ENCODE data around the gene TSSK2. TPM values are rescaled to one million over a fixed set of nuclear protein-coding genes. Genes with fewer than 3 reads are reported as not detected.

TSSK2 gene
- polyA plus RNA-seq, 1 donor from 2014 or later = not detected

DNA sequence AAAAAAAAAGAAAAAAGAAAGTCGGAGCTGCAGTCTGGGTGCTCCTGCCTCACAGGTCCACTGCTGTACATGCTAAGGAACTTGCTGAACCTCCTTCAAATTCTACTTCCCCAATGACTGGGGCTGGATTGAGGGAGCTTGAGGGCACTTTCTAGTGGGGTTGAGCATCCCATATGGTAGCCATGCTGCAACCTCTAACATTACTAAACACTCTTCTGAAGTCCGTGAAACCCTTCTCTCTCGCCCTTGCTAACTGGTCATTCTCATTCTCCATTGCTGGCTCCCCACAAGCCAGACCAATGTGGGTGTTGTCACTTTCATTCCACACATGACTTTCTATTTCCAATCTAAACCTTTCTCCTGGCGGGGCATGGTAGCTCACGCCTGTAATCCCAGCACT is 12.1 kb downstream of the TSSK2 start:
- TF ChIP-seq MXI1 (conservative IDR thresholded peaks at IDR 0.05; ENCODE audit: poor library complexity, severe bottlenecking) (no peak), POLR2AphosphoS5 (IDR thresholded peaks at IDR 0.05) (no peak), RAD21 (conservative IDR thresholded peaks at IDR 0.05) (no peak)
- TF ChIP-seq, protein P1, sequence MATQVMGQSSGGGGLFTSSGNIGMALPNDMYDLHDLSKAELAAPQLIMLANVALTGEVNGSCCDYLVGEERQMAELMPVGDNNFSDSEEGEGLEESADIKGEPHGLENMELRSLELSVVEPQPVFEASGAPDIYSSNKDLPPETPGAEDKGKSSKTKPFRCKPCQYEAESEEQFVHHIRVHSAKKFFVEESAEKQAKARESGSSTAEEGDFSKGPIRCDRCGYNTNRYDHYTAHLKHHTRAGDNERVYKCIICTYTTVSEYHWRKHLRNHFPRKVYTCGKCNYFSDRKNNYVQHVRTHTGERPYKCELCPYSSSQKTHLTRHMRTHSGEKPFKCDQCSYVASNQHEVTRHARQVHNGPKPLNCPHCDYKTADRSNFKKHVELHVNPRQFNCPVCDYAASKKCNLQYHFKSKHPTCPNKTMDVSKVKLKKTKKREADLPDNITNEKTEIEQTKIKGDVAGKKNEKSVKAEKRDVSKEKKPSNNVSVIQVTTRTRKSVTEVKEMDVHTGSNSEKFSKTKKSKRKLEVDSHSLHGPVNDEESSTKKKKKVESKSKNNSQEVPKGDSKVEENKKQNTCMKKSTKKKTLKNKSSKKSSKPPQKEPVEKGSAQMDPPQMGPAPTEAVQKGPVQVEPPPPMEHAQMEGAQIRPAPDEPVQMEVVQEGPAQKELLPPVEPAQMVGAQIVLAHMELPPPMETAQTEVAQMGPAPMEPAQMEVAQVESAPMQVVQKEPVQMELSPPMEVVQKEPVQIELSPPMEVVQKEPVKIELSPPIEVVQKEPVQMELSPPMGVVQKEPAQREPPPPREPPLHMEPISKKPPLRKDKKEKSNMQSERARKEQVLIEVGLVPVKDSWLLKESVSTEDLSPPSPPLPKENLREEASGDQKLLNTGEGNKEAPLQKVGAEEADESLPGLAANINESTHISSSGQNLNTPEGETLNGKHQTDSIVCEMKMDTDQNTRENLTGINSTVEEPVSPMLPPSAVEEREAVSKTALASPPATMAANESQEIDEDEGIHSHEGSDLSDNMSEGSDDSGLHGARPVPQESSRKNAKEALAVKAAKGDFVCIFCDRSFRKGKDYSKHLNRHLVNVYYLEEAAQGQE (IDR thresholded peaks at IDR 0.05; ENCODE audit: borderline replicate concordance) = no peak
- Histone ChIP-seq H3K4me3 (ENCODE audit: low read length) (peak overlapping the region; percentile 84), H3K9me2 (ENCODE audit: insufficient read depth, low read length) (no peaks in the 10 kb centered on the region), H3K36me3 (ENCODE audit: insufficient read depth, low read length) (no peaks in the 10 kb centered on the region), H3K9me3 (ENCODE audit: low read length) (no peaks in the 10 kb centered on the region), H3F3A (ENCODE audit: insufficient read depth, low read length, poor library complexity, severe bottlenecking) (no peaks in the 10 kb centered on the region), H3K27ac (ENCODE audit: low read length) (no peak overlapping the region), H4K20me1 (ENCODE audit: insufficient read depth) (no peaks in the 10 kb centered on the region), H3K9ac (ENCODE audit: low read length) (no peak overlapping the region), H2AFZ (ENCODE audit: low read depth, low read length) (no peak overlapping the region), H3K27me3 (ENCODE audit: insufficient read depth, low read depth, low read length) (peaks cover 22% of the 10 kb centered on the region), H3K4me2 (ENCODE audit: low read length) (no peak overlapping the region), H3K79me2 (replicated peaks; ENCODE audit: insufficient read depth, low read length) (peaks cover 8% of the 10 kb centered on the region)

DNA sequence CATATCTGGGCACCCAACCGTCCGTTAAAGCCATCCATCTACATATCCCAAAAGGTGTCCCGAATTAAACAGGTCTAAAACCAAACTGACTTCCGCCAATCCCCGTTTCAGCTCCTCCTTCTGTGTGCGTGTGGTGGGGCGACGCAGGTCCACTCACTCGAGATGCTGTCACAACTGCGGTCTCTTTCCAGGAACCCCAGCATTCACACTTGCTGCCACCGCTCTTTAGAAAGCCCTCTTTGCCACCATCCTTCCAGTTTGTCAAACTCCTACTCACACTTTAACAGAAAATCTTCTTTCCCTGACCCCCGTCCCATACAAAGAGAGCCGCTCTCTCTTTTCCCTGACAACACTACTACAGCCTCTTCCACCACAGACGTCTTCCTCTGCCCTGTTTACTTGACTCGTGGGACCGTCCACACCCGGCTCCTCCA is 12.9 kb downstream of the TSSK2 start:
- no peaks in the 10 kb centered on the region for H3K9me3 ChIP-seq (ENCODE audit: low read length)
- peak overlapping the region; percentile 84 for H3K4me3 ChIP-seq (ENCODE audit: low read length)
- peak overlapping the region; percentile 41 for H2AFZ ChIP-seq (ENCODE audit: low read depth, low read length)
- peaks cover 8% of the 10 kb centered on the region for H3K79me2 ChIP-seq (replicated peaks; ENCODE audit: insufficient read depth, low read length)
- TF ChIP-seq MXI1 (conservative IDR thresholded peaks at IDR 0.05; ENCODE audit: poor library complexity, severe bottlenecking) = no peak
- TF ChIP-seq POLR2AphosphoS5 (IDR thresholded peaks at IDR 0.05) = no peak
- TF ChIP-seq, protein P2, sequence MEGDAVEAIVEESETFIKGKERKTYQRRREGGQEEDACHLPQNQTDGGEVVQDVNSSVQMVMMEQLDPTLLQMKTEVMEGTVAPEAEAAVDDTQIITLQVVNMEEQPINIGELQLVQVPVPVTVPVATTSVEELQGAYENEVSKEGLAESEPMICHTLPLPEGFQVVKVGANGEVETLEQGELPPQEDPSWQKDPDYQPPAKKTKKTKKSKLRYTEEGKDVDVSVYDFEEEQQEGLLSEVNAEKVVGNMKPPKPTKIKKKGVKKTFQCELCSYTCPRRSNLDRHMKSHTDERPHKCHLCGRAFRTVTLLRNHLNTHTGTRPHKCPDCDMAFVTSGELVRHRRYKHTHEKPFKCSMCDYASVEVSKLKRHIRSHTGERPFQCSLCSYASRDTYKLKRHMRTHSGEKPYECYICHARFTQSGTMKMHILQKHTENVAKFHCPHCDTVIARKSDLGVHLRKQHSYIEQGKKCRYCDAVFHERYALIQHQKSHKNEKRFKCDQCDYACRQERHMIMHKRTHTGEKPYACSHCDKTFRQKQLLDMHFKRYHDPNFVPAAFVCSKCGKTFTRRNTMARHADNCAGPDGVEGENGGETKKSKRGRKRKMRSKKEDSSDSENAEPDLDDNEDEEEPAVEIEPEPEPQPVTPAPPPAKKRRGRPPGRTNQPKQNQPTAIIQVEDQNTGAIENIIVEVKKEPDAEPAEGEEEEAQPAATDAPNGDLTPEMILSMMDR (IDR thresholded peaks at IDR 0.05; ENCODE audit: poor library complexity, severe bottlenecking) = no peak
- no peak for TF ChIP-seq RAD21 (conservative IDR thresholded peaks at IDR 0.05)
- TF ChIP-seq, protein P1 (IDR thresholded peaks at IDR 0.05; ENCODE audit: borderline replicate concordance) = no peak
- TF ChIP-seq EP300 (conservative IDR thresholded peaks at IDR 0.05; ENCODE audit: poor library complexity, severe bottlenecking) = no peak
- H3K9ac ChIP-seq (ENCODE audit: low read length) = peak overlapping the region; percentile 83
- H3F3A ChIP-seq (ENCODE audit: insufficient read depth, low read length, poor library complexity, severe bottlenecking) = no peaks in the 10 kb centered on the region
- no peaks in the 10 kb centered on the region for H3K9me2 ChIP-seq (ENCODE audit: insufficient read depth, low read length)
- no peaks in the 10 kb centered on the region for H4K20me1 ChIP-seq (ENCODE audit: insufficient read depth)
- H3K27ac ChIP-seq (ENCODE audit: low read length) = peak overlapping the region; percentile 58
- H3K27me3 ChIP-seq (ENCODE audit: insufficient read depth, low read depth, low read length) = peaks cover 30% of the 10 kb centered on the region
- no peaks in the 10 kb centered on the region for H3K36me3 ChIP-seq (ENCODE audit: insufficient read depth, low read length)
- peak overlapping the region; percentile 97 for H3K4me2 ChIP-seq (ENCODE audit: low read length)

All from neural cell (in vitro differentiated cells).